OCI-LY3 (cell line): Measurements from ENCODE around the gene PRRT2.
A peak's percentile ranks its signal among the peaks of the same experiment; 100 is the strongest.

Experiments used
- H2AFZ ChIP-seq: fragments of 200-600, 300-600 bp; shearing (Covaris generic); 2 replicates; pipeline ENCODE4 v1.6.0; 2014; ENCODE audit warnings: antibody characterized with exemption, low read depth, low read length
- H3K27ac ChIP-seq: fragments of 200-600, 300-600 bp; sonication (generic); 2 replicates; pipeline ENCODE4 v1.5.1; 2014; ENCODE audit warnings: mild to moderate bottlenecking, low read length, moderate library complexity, mixed read lengths
- H3K27me3 ChIP-seq: fragments of 200-600, 300-600 bp; sonication (generic); 2 replicates; pipeline ENCODE4 v1.6.1; 2014; ENCODE audit warnings: low read depth, low read length, mixed read lengths
- H3K36me3 ChIP-seq: fragments of 200-600, 300-600 bp; sonication (generic); replicated peaks from 2 replicates; pipeline ENCODE3; 2014; ENCODE audit warnings: low read depth, low read length, mixed read lengths
- H3K4me1 ChIP-seq: fragments of 300-600, 200-600 bp; sonication (generic); 2 replicates; pipeline ENCODE4 v1.6.1; 2014; ENCODE audit warnings: low read length, mixed read lengths
- H3K4me2 ChIP-seq: fragments of 200-600, 300-600 bp; sonication (generic); 2 replicates; pipeline ENCODE4 v1.6.1; 2014; ENCODE audit warnings: low read length, mixed read lengths
- H3K4me3 ChIP-seq: fragments of 300-600, 200-600 bp; sonication (generic); 2 replicates; pipeline ENCODE4 v1.5.1; 2014; ENCODE audit warnings: antibody characterized with exemption, mild to moderate bottlenecking, low read length, moderate library complexity
- H3K79me2 ChIP-seq: fragments of 300-600, 200-600 bp; shearing (Covaris generic); 2 replicates; pipeline ENCODE4 v1.6.1; 2014; ENCODE audit warnings: mild to moderate bottlenecking, low read length, mixed read lengths
- H3K9ac ChIP-seq: fragments of 300-600, 200-600 bp; shearing (Covaris generic); 2 replicates; pipeline ENCODE4 v1.6.0; 2014; ENCODE audit warnings: mild to moderate bottlenecking, low read length, moderate library complexity
- H3K9me3 ChIP-seq: fragments of 200-600, 300-600 bp; shearing (Covaris generic); 2 replicates; pipeline ENCODE4 v1.6.1; 2014; ENCODE audit warnings: low read length, mixed read lengths; ENCODE audit not compliant: insufficient read depth
- H4K20me1 ChIP-seq: fragments of 200-600, 300-600 bp; sonication (generic); 2 replicates; pipeline ENCODE4 v1.6.1; 2016; ENCODE audit warnings: low read length, mixed read lengths; ENCODE audit not compliant: insufficient read depth
- EZH2phosphoT487 ChIP-seq: fragments of 200-600 bp; shearing (Covaris generic); IDR thresholded peaks from 2 replicates; pipeline ENCODE4 v1.6.1; 2018; ENCODE audit warnings: antibody characterized with exemption, mixed run types, low read depth
- TF ChIP-seq, protein P1 (sequence below): fragments of 200-600, 300-600 bp; sonication (generic); IDR thresholded peaks from 2 replicates; pipeline ENCODE4 v1.5.1; 2014; ENCODE audit warnings: antibody characterized with exemption, low read length, low read depth

The PRRT2 gene

DNA sequence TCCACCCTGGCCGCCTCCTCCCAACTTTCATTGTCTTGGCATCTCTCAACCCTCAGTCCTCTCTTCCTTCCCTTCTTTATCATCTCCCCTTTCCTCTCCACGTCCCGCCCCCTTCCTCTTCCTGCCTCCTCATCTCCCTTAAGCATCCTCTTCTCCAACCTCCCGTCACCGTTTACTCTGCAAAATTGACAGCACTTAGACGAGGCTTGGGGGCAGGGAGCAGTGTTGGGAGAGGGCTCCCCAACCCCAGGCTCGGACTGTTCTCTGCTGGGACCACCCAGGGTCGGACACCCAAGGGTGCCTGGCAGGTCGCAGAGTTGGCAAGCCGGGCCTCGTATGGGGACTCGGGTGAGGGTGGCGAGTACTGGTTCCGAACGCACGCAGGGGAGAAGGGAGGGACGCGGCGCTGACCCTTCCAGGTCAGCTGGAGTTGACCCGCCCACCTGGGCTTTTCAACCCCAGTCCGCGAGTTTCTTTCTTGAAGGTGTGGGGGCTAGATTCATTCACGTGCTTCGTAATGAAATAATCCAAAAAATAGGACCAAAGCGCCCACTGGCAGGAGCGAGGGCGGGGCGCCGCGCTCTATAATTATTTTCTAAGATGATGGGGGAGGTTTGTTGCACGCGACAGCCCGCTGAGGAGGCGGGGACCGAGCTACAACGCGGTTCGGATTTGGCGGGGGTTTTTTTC, 3.2 kb downstream of the PRRT2 start:
- Histone ChIP-seq H3K4me1 (peaks cover 37% of the 10 kb centered on the region), H3K9ac (peak overlapping the region; percentile 92), H3K79me2 (peaks cover 24% of the 10 kb centered on the region), H3K27ac (peak overlapping the region; percentile 75; the same call in 1 of the 2 replicates), H3K36me3 (peaks cover 23% of the 10 kb centered on the region), H3K4me3 (peak overlapping the region; percentile 91), H3K9me3 (no peaks in the 10 kb centered on the region), H2AFZ (peak overlapping the region; percentile 44; the same call in 1 of the 2 replicates), H3K4me2 (peak overlapping the region; percentile 83), H4K20me1 (peaks cover 14% of the 10 kb centered on the region), H3K27me3 (no peaks in the 10 kb centered on the region)
- no peak for TF ChIP-seq EZH2phosphoT487
- TF ChIP-seq, protein P1, sequence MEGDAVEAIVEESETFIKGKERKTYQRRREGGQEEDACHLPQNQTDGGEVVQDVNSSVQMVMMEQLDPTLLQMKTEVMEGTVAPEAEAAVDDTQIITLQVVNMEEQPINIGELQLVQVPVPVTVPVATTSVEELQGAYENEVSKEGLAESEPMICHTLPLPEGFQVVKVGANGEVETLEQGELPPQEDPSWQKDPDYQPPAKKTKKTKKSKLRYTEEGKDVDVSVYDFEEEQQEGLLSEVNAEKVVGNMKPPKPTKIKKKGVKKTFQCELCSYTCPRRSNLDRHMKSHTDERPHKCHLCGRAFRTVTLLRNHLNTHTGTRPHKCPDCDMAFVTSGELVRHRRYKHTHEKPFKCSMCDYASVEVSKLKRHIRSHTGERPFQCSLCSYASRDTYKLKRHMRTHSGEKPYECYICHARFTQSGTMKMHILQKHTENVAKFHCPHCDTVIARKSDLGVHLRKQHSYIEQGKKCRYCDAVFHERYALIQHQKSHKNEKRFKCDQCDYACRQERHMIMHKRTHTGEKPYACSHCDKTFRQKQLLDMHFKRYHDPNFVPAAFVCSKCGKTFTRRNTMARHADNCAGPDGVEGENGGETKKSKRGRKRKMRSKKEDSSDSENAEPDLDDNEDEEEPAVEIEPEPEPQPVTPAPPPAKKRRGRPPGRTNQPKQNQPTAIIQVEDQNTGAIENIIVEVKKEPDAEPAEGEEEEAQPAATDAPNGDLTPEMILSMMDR, result no peak

DNA sequence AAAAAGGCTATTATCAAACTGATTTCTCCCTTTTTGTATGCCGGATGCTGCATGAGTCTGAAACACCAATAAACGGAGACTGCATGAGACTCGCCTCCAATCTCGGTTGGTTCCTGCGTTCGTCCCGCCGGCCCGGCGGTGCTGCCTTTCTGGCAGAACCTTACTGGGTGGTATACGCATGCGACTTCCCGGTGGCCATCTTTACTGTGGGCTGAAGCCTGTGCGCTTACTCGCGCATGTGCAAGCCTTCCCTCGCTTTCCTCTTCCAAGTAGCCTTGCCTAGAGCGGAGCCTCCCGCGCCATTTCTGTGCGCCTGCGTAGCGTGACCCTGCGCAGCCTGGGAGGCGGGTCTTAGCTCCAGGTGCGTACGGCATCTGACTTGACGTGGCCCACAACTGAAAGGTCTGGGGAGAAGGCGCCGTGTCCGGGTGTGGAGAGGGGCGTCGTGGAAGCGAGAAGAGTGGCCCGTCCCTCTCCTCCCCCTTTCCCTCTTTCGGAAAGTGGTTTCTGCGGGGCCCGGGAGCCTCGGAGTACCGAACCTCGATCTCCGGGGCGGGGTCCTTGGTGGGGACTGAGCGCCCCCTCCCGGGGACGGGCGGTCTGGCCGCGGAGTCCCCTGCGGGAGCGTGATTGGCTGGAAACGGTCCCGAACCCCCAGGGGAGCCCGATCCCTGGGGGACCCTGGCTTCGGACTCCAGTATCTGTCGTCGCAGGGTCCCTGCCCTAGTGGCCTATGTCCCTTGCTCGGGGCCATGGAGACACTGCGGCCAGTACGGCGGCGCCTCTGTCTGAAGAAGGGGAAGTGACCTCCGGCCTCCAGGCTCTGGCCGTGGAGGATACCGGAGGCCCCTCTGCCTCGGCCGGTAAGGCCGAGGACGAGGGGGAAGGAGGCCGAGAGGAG, 4.0 kb downstream of the PRRT2 start, which contains the start of gene PAGR1:
PAGR1 (plus strand) TSS at position 360 of the 901 bp plus-strand sequence; CDS start at position 734, 374 bp downstream.
- TF ChIP-seq, protein P1, result peak; percentile 80
- no peak for TF ChIP-seq EZH2phosphoT487
- peak within 1 kb of the TSS; percentile 92 for H3K9ac ChIP-seq
- peaks cover 12% of the 10 kb centered on the region; the same call in 1 of the 2 replicates for H4K20me1 ChIP-seq
- no peaks in the 10 kb centered on the region for H3K9me3 ChIP-seq
- H3K4me2 ChIP-seq, result peak within 1 kb of the TSS; percentile 98
- H3K79me2 ChIP-seq, result peaks cover 31% of the 10 kb centered on the region
- peak within 1 kb of the TSS; percentile 91 for H3K4me3 ChIP-seq
- H3K27me3 ChIP-seq, result no peaks in the 10 kb centered on the region
- H2AFZ ChIP-seq, result peak within 1 kb of the TSS; percentile 44; the same call in 1 of the 2 replicates
- peak within 1 kb of the TSS; percentile 75 for H3K27ac ChIP-seq
- peaks cover 37% of the 10 kb centered on the region for H3K4me1 ChIP-seq
- peaks cover 25% of the 10 kb centered on the region for H3K36me3 ChIP-seq

GRCh38 chr16:29816694-29817441, 4.9 kb downstream of the PRRT2 start:
- Histone ChIP-seq H3K27me3 (no peaks in the 10 kb centered on the region), H3K9ac (peak overlapping the region; percentile 92), H3K36me3 (peaks cover 32% of the 10 kb centered on the region), H3K4me2 (peak overlapping the region; percentile 98), H3K4me3 (peak overlapping the region; percentile 91), H4K20me1 (peaks cover 12% of the 10 kb centered on the region; the same call in 1 of the 2 replicates), H2AFZ (peak overlapping the region; percentile 43; the same call in 1 of the 2 replicates), H3K9me3 (no peaks in the 10 kb centered on the region), H3K4me1 (peaks cover 30% of the 10 kb centered on the region), H3K27ac (peak overlapping the region; percentile 75), H3K79me2 (peaks cover 31% of the 10 kb centered on the region)
- TF ChIP-seq, protein P1, result peak; percentile 13; the same call in 1 of the 2 replicates
- TF ChIP-seq EZH2phosphoT487, result no peak
